DND-41 (cell line): Measurements from ENCODE around the gene C1orf210.

ENCODE experiments used
- EZH2 ChIP-seq: IDR thresholded peaks from 3 replicates; pipeline ENCODE4 v1.6.1; 2012; ENCODE audit warnings: borderline replicate concordance, low read depth, mild to moderate bottlenecking, moderate library complexity, low read length, inconsistent platforms; ENCODE audit not compliant: severe bottlenecking
- TF ChIP-seq, protein P1 (sequence below): IDR thresholded peaks from 2 replicates; pipeline ENCODE4 v1.5.1; 2012; ENCODE audit warnings: borderline replicate concordance, low read length, moderate library complexity, mild to moderate bottlenecking; ENCODE audit not compliant: poor library complexity, severe bottlenecking; ENCODE audit errors: extremely low read depth

DNA sequence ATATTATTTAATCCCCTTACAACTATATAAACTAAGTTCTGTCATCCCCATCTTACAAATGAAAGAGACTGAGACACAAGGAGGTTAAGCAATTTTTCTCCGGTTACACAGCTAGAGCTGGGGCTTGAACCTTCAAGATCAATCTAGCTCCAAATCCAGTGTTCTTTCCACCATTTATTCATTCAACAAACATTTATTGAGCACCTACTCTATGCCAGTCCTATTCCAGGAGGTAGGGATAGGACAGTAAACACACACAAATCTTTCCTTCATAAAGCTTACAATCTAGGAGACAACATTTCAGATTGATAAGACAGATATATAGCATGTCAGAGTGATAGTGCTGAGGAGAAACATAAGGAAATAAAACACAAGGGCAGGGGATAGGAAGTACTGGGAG is 18.5 kb downstream of the C1orf210 start:
- TF ChIP-seq, protein P1, sequence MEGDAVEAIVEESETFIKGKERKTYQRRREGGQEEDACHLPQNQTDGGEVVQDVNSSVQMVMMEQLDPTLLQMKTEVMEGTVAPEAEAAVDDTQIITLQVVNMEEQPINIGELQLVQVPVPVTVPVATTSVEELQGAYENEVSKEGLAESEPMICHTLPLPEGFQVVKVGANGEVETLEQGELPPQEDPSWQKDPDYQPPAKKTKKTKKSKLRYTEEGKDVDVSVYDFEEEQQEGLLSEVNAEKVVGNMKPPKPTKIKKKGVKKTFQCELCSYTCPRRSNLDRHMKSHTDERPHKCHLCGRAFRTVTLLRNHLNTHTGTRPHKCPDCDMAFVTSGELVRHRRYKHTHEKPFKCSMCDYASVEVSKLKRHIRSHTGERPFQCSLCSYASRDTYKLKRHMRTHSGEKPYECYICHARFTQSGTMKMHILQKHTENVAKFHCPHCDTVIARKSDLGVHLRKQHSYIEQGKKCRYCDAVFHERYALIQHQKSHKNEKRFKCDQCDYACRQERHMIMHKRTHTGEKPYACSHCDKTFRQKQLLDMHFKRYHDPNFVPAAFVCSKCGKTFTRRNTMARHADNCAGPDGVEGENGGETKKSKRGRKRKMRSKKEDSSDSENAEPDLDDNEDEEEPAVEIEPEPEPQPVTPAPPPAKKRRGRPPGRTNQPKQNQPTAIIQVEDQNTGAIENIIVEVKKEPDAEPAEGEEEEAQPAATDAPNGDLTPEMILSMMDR: no peak
- TF ChIP-seq EZH2: no peak
